GM21381 (cell line): ENCODE results near the gene SH3GL3.

Experiments
- ATAC-seq: cut with Tn5 transposase; IDR thresholded peaks from one replicate; pipeline ENCODE4 v1.9.1; 2021; ENCODE audit warnings: mild to moderate bottlenecking, moderate library complexity; ENCODE audit not compliant: unreplicated experiment

SH3GL3 gene

GRCh38 chr15:83565138-83565537 lies 118.0 kb downstream of the SH3GL3 start:
- no peak for ATAC-seq

GRCh38 chr15:83565553-83566159 lies 118.5 kb downstream of the SH3GL3 start:
- no peak for ATAC-seq

GRCh38 chr15:83567318-83567717 lies 120.2 kb downstream of the SH3GL3 start:
- ATAC-seq, result no peak

GRCh38 chr15:83569341-83569740 lies 122.2 kb downstream of the SH3GL3 start:
- no peak for ATAC-seq

- no peak for ATAC-seq
Observed at GRCh38 chr15:83570756-83571155, 123.6 kb downstream of the SH3GL3 start.

- ATAC-seq, result no peak
Observed at GRCh38 chr15:83571820-83572707, 124.9 kb downstream of the SH3GL3 start.

GRCh38 chr15:83574345-83574744 lies 127.2 kb downstream of the SH3GL3 start:
- ATAC-seq, result no peak

- no peak for ATAC-seq
Observed at GRCh38 chr15:83578691-83579090, 131.6 kb downstream of the SH3GL3 start.

DNA sequence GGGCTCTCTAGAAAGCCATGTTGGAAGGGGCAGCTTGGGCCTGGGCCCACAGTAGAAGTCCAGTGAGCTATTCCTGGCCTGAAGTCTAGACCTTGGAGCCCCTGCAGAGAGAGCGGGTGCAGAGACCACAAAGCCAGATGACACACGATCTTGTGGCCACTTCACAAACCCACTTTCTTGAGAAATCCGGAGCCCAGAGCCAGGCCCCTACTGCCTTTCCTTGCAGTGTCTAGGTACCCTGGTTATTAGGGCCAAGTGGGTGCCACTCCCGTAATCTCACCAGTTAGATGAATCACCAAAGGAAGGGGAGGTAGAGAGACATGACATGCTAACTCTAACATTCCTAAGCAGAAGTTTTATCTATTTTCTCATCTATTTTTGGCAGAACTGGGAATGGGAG lies 134.2 kb downstream of the SH3GL3 start:
- ATAC-seq, result no peak

DNA sequence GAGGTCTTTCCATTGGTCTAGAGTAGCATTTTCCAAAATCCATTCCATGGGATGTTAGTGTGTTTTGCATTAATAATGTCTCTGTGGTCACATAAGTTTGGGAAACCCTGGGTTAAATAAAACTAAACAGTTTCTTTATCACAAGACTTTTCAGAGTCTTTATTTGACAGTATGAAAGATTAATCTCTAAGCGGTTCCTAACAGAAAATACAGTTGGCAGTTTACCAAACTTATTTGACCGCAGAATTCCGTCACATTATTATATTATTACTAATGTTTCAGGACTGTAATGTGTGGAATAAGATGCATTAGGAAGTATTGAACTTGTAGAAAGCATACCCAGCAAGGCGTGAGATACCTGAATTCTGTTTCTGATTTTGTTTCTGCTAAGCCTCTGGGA lies 135.2 kb downstream of the SH3GL3 start:
- ATAC-seq, result no peak

DNA sequence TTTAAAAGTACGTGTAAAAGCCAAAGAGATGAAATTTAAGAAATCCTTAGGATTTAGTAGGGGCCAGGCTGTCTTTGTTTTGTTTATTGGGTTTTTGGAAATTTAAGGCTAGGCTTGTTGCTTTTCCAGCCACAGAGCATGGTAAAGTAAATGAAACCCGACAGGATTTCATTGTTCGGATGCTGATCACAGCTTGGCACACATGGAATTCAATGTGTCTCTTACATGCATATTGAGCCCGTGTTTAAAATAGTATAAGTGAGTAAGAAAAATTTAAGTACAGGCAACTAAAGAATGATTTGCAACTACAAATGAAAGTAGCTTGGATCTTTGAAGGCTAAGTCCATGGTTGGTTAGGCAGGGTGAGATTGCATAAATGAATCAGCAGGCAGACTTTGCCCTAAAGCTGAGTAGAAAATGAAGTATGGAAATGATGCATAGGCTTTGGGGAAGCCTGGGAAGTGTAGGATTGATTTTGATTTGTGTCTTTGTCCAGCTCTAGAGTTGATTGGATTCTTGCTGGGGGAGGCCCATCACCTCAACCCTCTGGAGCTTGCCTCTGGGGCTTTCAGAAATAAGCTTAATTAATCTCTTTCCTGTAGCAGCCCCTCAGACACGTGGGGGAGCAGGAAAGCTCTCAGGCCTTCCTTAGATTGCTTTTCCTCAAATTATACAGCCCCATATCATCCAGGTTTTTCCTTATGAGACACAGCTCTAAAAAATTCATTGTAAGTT lies 138.6 kb downstream of the SH3GL3 start:
- no peak for ATAC-seq

DNA sequence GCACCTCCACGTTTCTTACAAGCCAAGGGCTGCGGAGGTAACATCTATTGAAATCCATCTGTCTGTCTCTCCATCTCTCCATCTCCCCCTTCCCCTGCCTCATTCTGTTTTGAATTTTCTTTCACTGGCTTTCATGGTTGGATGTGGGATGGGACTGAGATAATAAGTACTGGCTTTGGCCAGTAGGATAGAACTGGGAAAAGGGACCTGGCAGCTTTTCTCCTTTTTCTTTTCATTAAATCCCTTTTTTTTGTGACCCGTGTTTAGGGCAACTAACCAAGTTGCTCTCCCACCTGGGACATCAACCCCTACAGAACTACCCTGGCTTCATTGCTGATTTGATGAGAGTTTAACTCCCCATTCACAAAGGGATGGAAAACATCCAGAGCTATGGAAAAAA lies 139.9 kb downstream of the SH3GL3 start:
- ATAC-seq, result no peak

DNA sequence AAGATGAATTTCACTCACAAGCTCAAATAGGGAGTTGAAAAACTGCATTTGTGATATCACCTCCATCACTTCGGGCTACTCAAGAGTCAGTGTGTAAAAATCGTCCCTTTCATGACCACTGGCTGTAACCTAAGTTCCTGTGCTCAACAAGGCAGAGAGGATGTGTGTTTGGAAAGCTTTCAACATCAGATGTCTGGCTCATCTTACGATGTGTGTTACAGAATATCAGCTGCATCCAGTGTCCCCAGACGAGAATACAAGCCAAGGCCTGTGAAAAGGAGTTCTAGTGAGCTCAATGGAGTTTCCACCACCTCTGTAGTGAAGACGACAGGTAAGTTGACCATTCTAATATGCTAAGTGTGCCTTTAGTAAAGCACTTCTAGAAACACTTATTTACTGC lies 141.3 kb downstream of the SH3GL3 start:
- ATAC-seq, result no peak

- ATAC-seq, result no peak
Observed at GRCh38 chr15:83592370-83593040, 145.4 kb downstream of the SH3GL3 start.

- no peak for ATAC-seq
Observed at GRCh38 chr15:83595191-83595590, 148.1 kb downstream of the SH3GL3 start.

- no peak for ATAC-seq
Observed at GRCh38 chr15:83598031-83598430, 150.9 kb downstream of the SH3GL3 start.

DNA sequence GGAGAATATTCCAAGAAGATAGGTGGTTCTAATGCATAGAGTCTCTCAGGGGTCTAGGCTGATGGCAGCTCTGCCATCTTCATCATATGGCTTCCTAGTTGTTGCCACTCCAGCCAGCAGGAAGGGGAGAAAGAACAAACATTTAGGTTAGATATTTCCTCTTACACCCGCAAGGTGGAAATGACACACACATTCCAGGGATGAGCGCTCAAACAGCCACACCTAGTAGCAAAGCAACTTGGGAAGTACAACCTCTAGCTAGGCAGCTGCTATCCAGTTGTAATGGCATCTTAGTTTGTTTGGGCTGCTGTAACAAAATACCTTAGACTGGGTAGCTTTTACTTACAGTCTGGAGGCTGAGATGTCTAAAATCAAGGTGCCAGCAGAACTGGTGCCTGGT lies 154.9 kb downstream of the SH3GL3 start:
- ATAC-seq, result no peak

- ATAC-seq, result no peak
Observed at GRCh38 chr15:83604549-83604948, 157.4 kb downstream of the SH3GL3 start.

- ATAC-seq, result no peak
Observed at GRCh38 chr15:83605111-83605945, 158.2 kb downstream of the SH3GL3 start.

- no peak for ATAC-seq
Observed at GRCh38 chr15:83610132-83610531, 163.0 kb downstream of the SH3GL3 start.
